IMR-90 (cell line): ENCODE results near the gene TBXAS1. TPM values are rescaled to one million over a fixed set of nuclear protein-coding genes. Genes with fewer than 3 reads are reported as not detected.
A peak's percentile ranks its signal among the peaks of the same experiment; 100 is the strongest.

Experiments
- ATAC-seq: fragments of 200-7000 bp; cut with Tn5 transposase; 2 replicates; pipeline ENCODE4 v1.9.1; 2020; ENCODE audit warnings: low read depth, mild to moderate bottlenecking, moderate library complexity
- BruUV-seq: library from RNA; stranded (reverse); fragments of 400-500 nt; replicated peaks from 2 replicates; lab custom pipeline; 2021; lab: Mats Ljungman, UMichigan
- CTCF ChIA-PET: fragments of 300-600 bp; formaldehyde crosslinking; extraction: SDS; loops from one replicate; lab custom pipeline; 2021; ENCODE audit warnings: antibody characterized with exemption; lab: Yijun Ruan, JAX
- POLR2A ChIA-PET: fragments of 300-600 bp; sonication (Branson Sonifier 250); formaldehyde crosslinking; loops from one replicate; lab custom pipeline; 2022; ENCODE audit warnings: antibody characterized with exemption; ENCODE audit not compliant: unreplicated experiment; lab: Charles Lee
- DNase-seq: peaks from one replicate; pipeline ENCODE4 v3.0.0; 2013
- H2AFZ ChIP-seq: replicated peaks from 2 replicates; pipeline ENCODE3; 2013; ENCODE audit warnings: low read length, mild to moderate bottlenecking; ENCODE audit not compliant: poor library complexity
- H2AK5ac ChIP-seq: 2 replicates; pipeline ENCODE4 v1.6.1; 2013; ENCODE audit warnings: low read depth, low read length, inconsistent platforms
- H2AK9ac ChIP-seq: replicated peaks from 2 replicates; pipeline ENCODE3; 2013; ENCODE audit warnings: mild to moderate bottlenecking, low read depth, low read length, moderate library complexity; ENCODE audit not compliant: poor library complexity
- H2BK120ac ChIP-seq: 2 replicates; pipeline ENCODE4 v1.6.1; 2013; ENCODE audit warnings: low read depth, low read length, inconsistent platforms
- H2BK15ac ChIP-seq: 3 replicates; pipeline ENCODE4 v1.6.1; 2013; ENCODE audit warnings: low read depth, low read length, inconsistent platforms
- H2BK20ac ChIP-seq: 2 replicates; pipeline ENCODE4 v1.6.1; 2013; ENCODE audit warnings: low read depth, mild to moderate bottlenecking, inconsistent platforms, low read length, moderate library complexity
- H2BK5ac ChIP-seq: 2 replicates; pipeline ENCODE4 v1.6.1; 2013; ENCODE audit warnings: mild to moderate bottlenecking, low read depth, low read length, inconsistent platforms; ENCODE audit not compliant: poor library complexity, severe bottlenecking
- H3K14ac ChIP-seq: replicated peaks from 2 replicates; pipeline ENCODE4 v1.6.1; 2013; ENCODE audit warnings: low read depth, low read length, inconsistent platforms
- H3K18ac ChIP-seq: 2 replicates; pipeline ENCODE4 v1.6.1; 2013; ENCODE audit warnings: low read depth, low read length, control low read depth
- H3K23ac ChIP-seq: 2 replicates; pipeline ENCODE4 v1.6.1; 2013; ENCODE audit warnings: low read depth, low read length, inconsistent platforms
- H3K27ac ChIP-seq: 2 replicates; pipeline ENCODE4 v1.5.1; 2013; ENCODE audit warnings: mild to moderate bottlenecking, control low read depth, low read length; ENCODE audit not compliant: insufficient read depth
- H3K27me3 ChIP-seq: 2 replicates; pipeline ENCODE4 v1.6.1; 2013; ENCODE audit warnings: low read length; ENCODE audit not compliant: control insufficient read depth, insufficient read depth
- H3K36me3 ChIP-seq: 2 replicates; pipeline ENCODE4 v1.6.1; 2013; ENCODE audit warnings: low read length, mixed read lengths; ENCODE audit not compliant: control insufficient read depth, insufficient read depth
- H3K4ac ChIP-seq: 2 replicates; pipeline ENCODE4 v1.6.1; 2013; ENCODE audit warnings: low read depth, low read length, inconsistent platforms
- H3K4me1 ChIP-seq: 2 replicates; pipeline ENCODE4 v1.6.1; 2013; ENCODE audit warnings: low read length, mixed read lengths; ENCODE audit not compliant: control insufficient read depth, insufficient read depth
- H3K4me2 ChIP-seq: 2 replicates; pipeline ENCODE4 v1.6.1; 2013; ENCODE audit warnings: low read depth, mild to moderate bottlenecking, control low read depth, low read length, moderate library complexity
- H3K4me3 ChIP-seq: 2 replicates; pipeline ENCODE4 v1.5.1; 2013; ENCODE audit warnings: low read depth, mild to moderate bottlenecking, control low read depth, low read length, moderate library complexity; ENCODE audit not compliant: insufficient read depth
- H3K56ac ChIP-seq: 2 replicates; pipeline ENCODE4 v1.6.1; 2013; ENCODE audit warnings: low read length, inconsistent platforms; ENCODE audit not compliant: insufficient read depth; ENCODE audit errors: extremely low read depth
- H3K79me1 ChIP-seq, 2 experiments: 2 replicates each; pipeline ENCODE4 v1.6.1; 2013; ENCODE audit warnings: low read length in 2 of 2, inconsistent platforms in 1 of 2, low read depth in 1 of 2
- H3K9ac ChIP-seq: 2 replicates; pipeline ENCODE4 v1.6.1; 2013; ENCODE audit warnings: low read depth, low read length, control low read depth
- H3K9me1 ChIP-seq: 2 replicates; pipeline ENCODE4 v1.6.1; 2013; ENCODE audit warnings: low read length, inconsistent platforms; ENCODE audit not compliant: insufficient read depth
- H3K9me3 ChIP-seq: 2 replicates; pipeline ENCODE4 v1.6.1; 2013; ENCODE audit warnings: low read length; ENCODE audit not compliant: control insufficient read depth, insufficient read depth
- H4K20me1 ChIP-seq: 2 replicates; pipeline ENCODE4 v1.6.1; 2013; ENCODE audit warnings: low read length, inconsistent platforms; ENCODE audit not compliant: insufficient read depth
- H4K5ac ChIP-seq: 2 replicates; pipeline ENCODE4 v1.6.1; 2013; ENCODE audit warnings: mild to moderate bottlenecking, low read depth, low read length, control low read depth
- H4K8ac ChIP-seq, 2 experiments: 2 replicates each; pipeline ENCODE4 v1.6.1; 2013; ENCODE audit warnings: low read depth in 2 of 2, low read length in 2 of 2, control low read depth in 1 of 2, inconsistent platforms in 1 of 2
- H4K91ac ChIP-seq: 2 replicates; pipeline ENCODE4 v1.6.1; 2013; ENCODE audit warnings: low read depth, low read length, inconsistent platforms; ENCODE audit not compliant: insufficient read depth
- BHLHE40 ChIP-seq: fragments of 150-350 bp; IDR thresholded peaks from 2 replicates; pipeline ENCODE4 v1.6.1; 2016; ENCODE audit warnings: mild to moderate bottlenecking, low read depth, low read length
- CEBPB ChIP-seq: IDR thresholded peaks from 2 replicates; pipeline ENCODE4 v1.6.1; 2012; ENCODE audit warnings: low read depth, low read length, improper control_type of control experiment
- CHD1 ChIP-seq: IDR thresholded peaks from 2 replicates; pipeline ENCODE4 v1.6.1; 2012; ENCODE audit warnings: low read depth, low read length, improper control_type of control experiment
- CTCF ChIP-seq: conservative IDR thresholded peaks from 2 replicates; pipeline ENCODE4 v1.5.1; 2012; ENCODE audit warnings: mild to moderate bottlenecking, low read depth, low read length, improper control_type of control experiment
- ELK1 ChIP-seq: fragments of 150-350 bp; IDR thresholded peaks from 2 replicates; pipeline ENCODE4 v1.6.1; 2016; ENCODE audit warnings: low read depth, mild to moderate bottlenecking, low read length, moderate library complexity, borderline replicate concordance
- FOS ChIP-seq: fragments of 150-350 bp; IDR thresholded peaks from 2 replicates; pipeline ENCODE4 v1.6.1; 2016; ENCODE audit warnings: low read depth, low read length
- MAFK ChIP-seq: IDR thresholded peaks from 2 replicates; pipeline ENCODE4 v1.6.1; 2012; ENCODE audit warnings: low read depth, low read length, improper control_type of control experiment
- MAZ ChIP-seq: IDR thresholded peaks from 2 replicates; pipeline ENCODE4 v1.6.1; 2012; ENCODE audit warnings: low read depth, mild to moderate bottlenecking, low read length, improper control_type of control experiment, moderate library complexity, borderline replicate concordance
- MXI1 ChIP-seq: IDR thresholded peaks from 2 replicates; pipeline ENCODE4 v1.6.1; 2012; ENCODE audit warnings: low read depth, mild to moderate bottlenecking, low read length, moderate library complexity, borderline replicate concordance
- NFE2L2 ChIP-seq: fragments of 150-350 bp; IDR thresholded peaks from 2 replicates; pipeline ENCODE4 v1.6.1; 2016; ENCODE audit warnings: low read depth, mild to moderate bottlenecking, low read length
- POLR2A ChIP-seq: IDR thresholded peaks from 2 replicates; pipeline ENCODE4 v1.6.1; 2012; ENCODE audit warnings: mild to moderate bottlenecking, low read depth, low read length
- RAD21 ChIP-seq: IDR thresholded peaks from 2 replicates; pipeline ENCODE4 v1.6.1; 2012; ENCODE audit warnings: low read length, improper control_type of control experiment
- RFX5 ChIP-seq: IDR thresholded peaks from 2 replicates; pipeline ENCODE4 v1.8.0; 2012; ENCODE audit warnings: low read depth, mild to moderate bottlenecking, low read length, moderate library complexity
- SMC3 ChIP-seq: fragments of 150-350 bp; IDR thresholded peaks from 2 replicates; pipeline ENCODE4 v1.6.1; 2016; ENCODE audit warnings: low read depth, mild to moderate bottlenecking, antibody characterized with exemption, low read length, moderate library complexity
- USF2 ChIP-seq: fragments of 150-350 bp; IDR thresholded peaks from 2 replicates; pipeline ENCODE4 v1.6.1; 2017; ENCODE audit warnings: mild to moderate bottlenecking, antibody characterized with exemption, low read length, low read depth
- WGBS, 2 experiments: methylation state at CpG; one replicate each; pipeline versions ENCODE4 v1.1.5 to v1.1.7; 2013; ENCODE audit warnings: missing lambda C conversion rate in 2 of 2; ENCODE audit not compliant: insufficient read length in 1 of 2; ENCODE audit errors: extremely low coverage in 2 of 2; 5-methylcytosine and 5-hydroxymethylcytosine counted together
- dilution Hi-C: fragments of 300-500 bp; cut with HindIII; formaldehyde crosslinking; loops from one replicate; pipeline ENCODE4 v1.14.3; 2018; ENCODE audit warnings: low sequenced_read_pairs; ENCODE audit not compliant: unreplicated experiment
- in situ Hi-C: fragments of 300-500 bp; cut with MboI; formaldehyde crosslinking; loops from 3 replicates; pipeline ENCODE4 v1.14.3; 2019; ENCODE audit warnings: low sequenced_read_pairs, inconsistent platforms, mixed read lengths
- intact Hi-C: fragments of 100-400 bp; cut with micrococcal nuclease; formaldehyde crosslinking; loops from 2 replicates; pipeline ENCODE4 v1.10.0; 2022
- polyA plus RNA-seq, 3 experiments: library from polyadenylated mRNA; depleted of rRNA; stranded (reverse); fragments of >200 nt; gene quantifications; 2 replicates each; pipeline ENCODE4 v1.2.3, GENCODE V29; 2012; ENCODE audit warnings: low replicate concordance in 1 of 3
- total RNA-seq: library from RNA; depleted of rRNA; stranded (reverse); fragments of >200 nt; gene quantifications from 2 replicates; pipeline ENCODE4 v1.2.3, GENCODE V29; 2012

Gene TBXAS1
- total and polyA plus RNA-seq, 2 of the 4 experiments (the other 2 are of a cell fraction), result 5.9 to 10.8 TPM

GRCh38 chr7:139989366-139990141, 160.5 kb downstream of the TBXAS1 start:
- CTCF ChIA-PET, result no interaction called here
- Histone ChIP-seq H4K5ac (no peak overlapping the region), H2AK9ac (no peak overlapping the region), H2AK5ac (peak overlapping the region; percentile 76; the same call in 1 of the 2 replicates), H3K4me2 (no peak overlapping the region), H2BK120ac (no peak overlapping the region; the same call in 1 of the 2 replicates), H3K14ac (no peak overlapping the region), H2AFZ (peak overlapping the region; percentile 11), H3K56ac (no peak overlapping the region), H3K9me1 (peaks cover 16% of the 10 kb centered on the region; the same call in 1 of the 2 replicates), H3K9me3 (no peaks in the 10 kb centered on the region), H3K9ac (no peak overlapping the region), H2BK20ac (no peak overlapping the region), H2BK5ac (no peak overlapping the region), H3K4me3 (no peak overlapping the region), H3K18ac (no peak overlapping the region), H2BK15ac (no peak overlapping the region; the same call in 2 of the 3 replicates), H4K91ac (no peak overlapping the region), H3K4ac (no peak overlapping the region; the same call in 1 of the 2 replicates), H3K23ac (no peak overlapping the region), H3K27me3 (no peaks in the 10 kb centered on the region; the same call in 1 of the 2 replicates), H3K79me1 (no peaks in the 10 kb centered on the region), H3K27ac (no peak overlapping the region), H3K4me1 (peaks cover 6% of the 10 kb centered on the region), H3K36me3 (no peaks in the 10 kb centered on the region), H4K20me1 (no peaks in the 10 kb centered on the region), H4K8ac (no peak overlapping the region)
- WGBS, 2 experiments, result 96% methylated on average over 9 of the region's 12 CpGs; no CpG with 5 or more reads in 1 of the 2 experiments
- dilution Hi-C loops (no loop called here), intact Hi-C loops (no loop called here), in situ Hi-C loops (no loop called here)
- ATAC-seq, result no peak
- no peak for DNase-seq
- BruUV-seq, result no TSS peak
- POLR2A ChIA-PET, result interaction anchor here (0.5 kb wide), 1 partner anchor 359 kb away, joined by 3 read pairs; no protein-coding TSS in a partner anchor
- TF ChIP-seq MXI1 (no peak), CEBPB (no peak), CHD1 (no peak), USF2 (no peak), FOS (no peak), NFE2L2 (no peak), SMC3 (no peak), MAZ (no peak), RFX5 (no peak), BHLHE40 (no peak), CTCF (no peak), ELK1 (no peak), RAD21 (no peak), POLR2A (no peak), MAFK (no peak)
